A204.1 (cell line): ENCODE measurements around the gene TRAIP.
"Not testable (repeated sequence)": the region's sequence is repeated elsewhere in the genome, so short reads cannot be mapped to it uniquely, and the experiment has no call there.

Experiments
- FAIRE-seq: peaks from 2 replicates; lab custom pipeline; 2012; peaks lifted over from hg19 to GRCh38; lab: Jason Lieb, UNC

The TRAIP gene

GRCh38 chr3:49791571-49791970 is 64.8 kb downstream of the TRAIP start:
- FAIRE-seq, result no peak

GRCh38 chr3:49790626-49791411 is 65.5 kb downstream of the TRAIP start:
- no peak for FAIRE-seq

- no peak for FAIRE-seq
Measured at GRCh38 chr3:49788056-49788455, 68.3 kb downstream of the TRAIP start.

- FAIRE-seq, result no peak
Measured at GRCh38 chr3:49787536-49787935, 68.8 kb downstream of the TRAIP start.

- FAIRE-seq, result no peak
Measured at GRCh38 chr3:49787182-49787464, 69.2 kb downstream of the TRAIP start.

GRCh38 chr3:49786357-49787181 is 69.8 kb downstream of the TRAIP start, which contains the start of gene IP6K1:
TSS of gene IP6K1 (minus strand) at chr3:49786542. CDS start at chr3:49748040, 38,502 bp downstream.
- peak; percentile 98 for FAIRE-seq

GRCh38 chr3:49785565-49786356 is 70.6 kb downstream of the TRAIP start:
- no peak for FAIRE-seq

GRCh38 chr3:49782277-49782676 is 74.1 kb downstream of the TRAIP start:
- not testable (repeated sequence) for FAIRE-seq

- no peak for FAIRE-seq
Measured at GRCh38 chr3:49781415-49782199, 74.8 kb downstream of the TRAIP start.

- not testable (repeated sequence) for FAIRE-seq
Measured at GRCh38 chr3:49780975-49781365, 75.4 kb downstream of the TRAIP start.

GRCh38 chr3:49780080-49780974 is 76.0 kb downstream of the TRAIP start:
- FAIRE-seq, result no peak

GRCh38 chr3:49779358-49780079 is 76.8 kb downstream of the TRAIP start:
- FAIRE-seq, result no peak
